ENCODE data around the gene DIP2B.
A peak's percentile ranks its signal among the peaks of the same experiment; 100 is the strongest.
"Not testable (repeated sequence)": the region's sequence is repeated elsewhere in the genome, so short reads cannot be mapped to it uniquely, and the experiment has no call there.

Gene DIP2B

DNA sequence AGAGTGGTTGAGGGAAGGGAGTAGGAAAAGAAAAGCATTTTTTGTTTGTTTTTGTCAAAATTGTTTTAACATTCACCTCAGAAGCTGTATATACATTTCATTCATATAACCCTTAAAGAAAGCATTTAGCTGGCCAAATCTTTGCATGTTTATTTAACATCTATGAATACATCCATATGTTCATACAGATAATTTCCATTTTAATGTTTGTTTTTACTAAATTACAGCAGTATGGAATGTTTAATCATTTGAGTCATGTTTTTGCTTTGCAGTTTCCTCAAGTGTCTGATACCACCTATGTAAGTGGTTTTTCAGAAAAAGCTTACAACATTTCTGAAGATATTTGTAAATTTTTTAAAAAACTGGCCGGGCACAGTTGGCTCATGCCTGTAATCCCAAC, 174.8 kb downstream of the DIP2B start:
- DNase-seq (ENCODE audit: low spot score) = no peak

DNA sequence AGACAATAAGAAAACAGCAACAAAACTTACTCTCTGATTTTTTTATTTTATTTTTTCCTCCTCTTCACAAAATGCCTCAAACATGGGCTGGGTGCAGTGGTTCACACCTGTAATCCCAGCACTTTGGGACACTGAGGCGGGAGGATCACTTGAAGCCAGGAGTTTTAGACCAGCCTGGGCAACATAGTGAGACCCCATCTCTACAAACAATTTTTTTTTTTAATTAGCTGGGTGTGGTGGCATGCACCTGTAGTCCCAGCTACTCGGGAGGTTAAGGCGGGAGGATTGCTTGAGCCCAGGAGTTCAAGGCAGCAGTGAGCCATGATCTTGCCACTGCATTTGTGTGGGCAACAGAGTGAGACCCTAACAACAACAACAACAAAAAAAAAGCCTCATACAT, 176.3 kb downstream of the DIP2B start:
- DNase-seq (ENCODE audit: low spot score) = not testable (repeated sequence)

DNA sequence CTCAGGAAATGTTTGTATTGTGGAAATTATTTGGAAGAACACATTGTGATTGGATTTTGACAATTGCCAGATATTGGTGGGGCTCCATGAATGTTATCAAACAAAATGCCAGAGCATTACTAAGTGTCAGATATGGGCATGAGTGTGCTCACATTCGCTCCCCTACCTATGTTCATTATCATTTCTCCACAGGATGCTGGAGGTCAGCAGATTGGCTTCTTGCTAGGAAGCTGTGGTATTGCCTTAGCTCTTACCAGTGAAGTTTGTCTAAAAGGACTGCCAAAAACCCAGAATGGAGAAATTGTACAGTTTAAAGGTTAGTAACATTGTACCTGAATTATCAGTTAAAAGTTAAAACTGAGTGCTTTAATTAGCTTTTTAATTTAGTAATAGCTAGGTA, 180.9 kb downstream of the DIP2B start:
- DNase-seq (ENCODE audit: low spot score) = no peak

DNA sequence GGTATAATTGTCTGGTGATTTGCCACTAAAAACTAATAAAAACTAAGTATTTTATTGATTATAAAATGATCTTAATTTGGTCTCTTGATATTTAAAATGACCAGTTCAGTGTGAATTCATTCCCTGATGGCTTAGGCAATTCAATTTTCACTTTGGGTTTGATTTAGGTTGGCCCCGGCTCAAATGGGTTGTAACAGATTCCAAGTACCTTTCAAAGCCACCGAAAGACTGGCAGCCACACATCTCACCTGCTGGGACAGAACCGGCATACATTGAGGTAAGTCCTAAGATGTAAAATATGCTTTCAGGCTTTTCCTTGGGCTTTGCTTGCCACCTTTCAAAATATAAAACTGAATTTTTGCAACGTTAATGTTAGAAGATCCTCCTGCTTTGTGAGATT, 181.6 kb downstream of the DIP2B start:
- DNase-seq (ENCODE audit: low spot score) = no peak

DNA sequence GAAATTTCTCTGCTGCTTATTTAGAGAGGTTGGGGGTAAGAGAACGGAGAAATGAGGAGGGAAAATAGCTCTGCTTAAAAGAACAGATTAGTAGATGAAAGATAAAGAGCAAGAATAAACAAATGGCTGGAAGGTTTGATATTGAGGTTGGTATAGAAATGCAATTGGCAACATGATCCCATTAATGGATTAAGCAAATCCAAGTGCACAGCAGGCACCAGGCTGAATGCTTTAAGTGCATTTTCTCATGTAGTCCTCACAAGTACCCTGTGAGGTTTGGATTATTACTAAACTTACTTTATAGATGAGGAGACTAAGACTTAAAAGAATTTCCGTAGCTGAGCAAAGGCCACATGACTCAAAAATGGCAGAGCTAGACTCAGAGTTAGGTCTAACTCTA, 182.2 kb downstream of the DIP2B start:
- no peak for DNase-seq (ENCODE audit: low spot score)

DNA sequence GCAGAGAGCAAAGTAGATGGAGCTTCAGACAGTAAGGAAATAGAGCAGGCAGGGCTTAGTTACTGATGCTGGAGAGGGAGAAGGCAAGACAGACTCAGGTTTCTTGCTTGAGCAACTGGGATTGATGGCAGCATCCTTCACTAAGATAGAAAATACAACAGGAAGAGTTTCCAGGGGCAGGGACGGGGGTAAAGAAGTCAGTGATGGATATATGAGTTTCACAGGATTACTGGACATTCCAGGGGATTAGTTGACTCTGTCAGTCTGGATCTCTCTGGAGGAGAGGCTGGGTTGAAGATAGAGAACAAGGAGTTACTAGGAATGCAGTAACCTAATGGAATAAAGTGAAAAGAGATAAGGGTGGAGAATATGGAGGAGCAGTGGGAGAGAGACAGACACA, 184.7 kb downstream of the DIP2B start:
- DNase-seq (ENCODE audit: low spot score) = no peak

DNA sequence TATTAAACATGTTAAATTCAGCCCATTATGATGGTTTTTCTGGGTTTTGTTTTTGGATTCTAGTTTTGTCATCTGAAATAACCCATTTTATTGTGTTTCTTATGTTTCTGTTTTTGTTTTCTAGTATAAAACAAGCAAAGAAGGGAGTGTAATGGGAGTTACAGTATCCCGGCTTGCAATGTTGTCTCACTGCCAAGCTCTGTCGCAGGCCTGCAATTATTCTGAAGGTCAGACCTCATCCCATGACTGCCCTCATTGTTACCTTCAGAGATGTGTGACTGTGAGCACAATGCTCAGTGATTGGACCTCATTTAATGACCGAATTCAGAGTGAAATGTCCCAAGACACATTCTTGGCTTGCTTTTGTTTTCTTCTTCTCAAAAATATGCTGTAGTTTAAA, 186.1 kb downstream of the DIP2B start:
- DNase-seq (ENCODE audit: low spot score) = peak; percentile 3

DNA sequence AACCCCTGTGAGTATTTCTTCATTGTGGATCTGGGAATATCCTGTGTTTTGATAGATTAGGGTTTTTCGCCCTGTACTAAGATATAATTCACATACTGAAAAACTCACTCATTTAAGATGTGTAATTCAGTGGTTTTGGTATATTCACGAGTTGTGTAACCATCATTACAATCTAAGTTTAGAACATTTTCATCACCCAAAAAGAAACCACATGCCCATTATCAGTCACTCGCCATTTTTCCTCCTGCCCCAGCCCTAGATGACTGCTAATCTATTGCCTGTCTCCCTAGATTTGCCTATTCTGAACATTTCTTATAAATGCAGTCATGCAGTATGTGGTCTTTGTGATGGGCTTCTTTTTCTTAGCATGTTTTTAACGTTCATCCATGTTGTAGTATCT, 191.2 kb downstream of the DIP2B start:
- DNase-seq (ENCODE audit: low spot score) = no peak

DNA sequence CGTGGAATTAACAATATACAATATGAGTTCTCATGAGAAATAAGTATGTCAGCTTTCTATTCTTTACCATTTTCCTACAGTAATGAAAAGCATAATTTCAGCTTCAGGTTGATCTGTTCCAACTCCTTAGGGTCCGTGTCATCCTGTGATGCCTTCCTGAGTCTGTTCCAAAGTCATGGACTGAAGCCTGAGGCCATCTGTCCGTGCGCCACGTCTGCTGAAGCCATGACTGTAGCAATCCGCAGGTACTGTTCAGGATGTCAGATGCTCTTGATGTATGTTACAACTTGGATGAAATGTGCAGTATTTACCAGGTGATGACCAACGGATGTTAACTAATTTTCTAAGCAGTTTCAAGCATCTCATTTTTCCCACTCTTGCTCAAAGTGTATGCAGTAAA, 192.1 kb downstream of the DIP2B start:
- no peak for DNase-seq (ENCODE audit: low spot score)

DNA sequence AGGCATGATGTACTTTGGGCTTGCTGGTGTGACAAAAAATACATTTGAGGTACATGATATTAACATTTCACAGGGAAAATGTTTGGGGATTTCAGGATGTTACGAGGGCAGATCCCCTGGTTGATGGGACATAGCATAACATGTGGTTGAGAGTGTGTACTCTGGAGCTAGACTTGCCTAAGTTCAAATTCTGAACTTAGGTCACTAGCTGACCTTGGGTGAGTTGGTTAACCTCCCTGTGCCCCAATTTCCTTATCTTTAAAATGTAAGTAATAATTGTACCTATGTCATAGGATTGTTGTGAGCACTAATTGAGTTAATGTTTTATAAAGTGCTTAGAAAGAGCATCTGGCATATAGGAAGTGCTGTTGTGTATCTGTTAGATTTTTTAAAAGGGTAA, 194.4 kb downstream of the DIP2B start:
- no peak for DNase-seq (ENCODE audit: low spot score)

DNA sequence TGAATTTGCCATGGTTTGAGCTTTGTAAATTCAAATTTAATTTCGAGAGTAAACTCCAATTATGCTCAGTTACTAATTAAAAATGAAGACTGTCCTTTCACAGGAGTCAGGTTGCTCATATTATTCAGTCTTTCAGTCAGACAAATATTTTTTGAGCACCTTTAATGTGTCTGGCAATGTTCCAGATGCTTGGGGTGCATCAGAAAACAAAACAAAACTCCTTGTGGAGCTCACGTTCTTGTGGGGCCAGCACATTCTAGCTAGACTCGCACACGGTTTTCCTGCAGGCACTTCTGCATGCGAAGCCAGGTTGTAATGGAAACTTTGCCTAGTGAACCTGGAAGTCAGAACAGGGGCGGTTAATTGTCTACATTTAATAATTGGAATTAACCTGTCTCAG, 195.2 kb downstream of the DIP2B start:
- no peak for DNase-seq (ENCODE audit: low spot score)

DNA sequence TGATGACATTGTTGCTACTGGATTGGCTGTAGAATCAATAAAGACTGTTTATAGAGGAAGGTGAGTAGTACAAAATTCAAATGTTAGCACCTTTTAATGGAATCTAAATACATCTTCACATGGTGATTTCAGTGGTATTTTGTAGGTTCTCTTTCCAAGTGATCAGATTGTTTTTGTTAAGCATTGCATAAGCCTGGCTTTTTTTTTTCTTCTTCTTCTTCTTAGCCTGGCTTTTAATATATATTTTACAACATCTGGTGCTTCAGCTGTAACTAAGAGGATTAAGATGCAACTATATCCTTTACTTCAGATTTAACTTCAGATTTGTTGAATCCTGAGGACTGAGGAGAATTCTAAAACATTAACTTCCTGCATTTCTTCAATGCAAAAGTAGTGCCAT, 201.8 kb downstream of the DIP2B start:
- DNase-seq (ENCODE audit: low spot score) = no peak

DNA sequence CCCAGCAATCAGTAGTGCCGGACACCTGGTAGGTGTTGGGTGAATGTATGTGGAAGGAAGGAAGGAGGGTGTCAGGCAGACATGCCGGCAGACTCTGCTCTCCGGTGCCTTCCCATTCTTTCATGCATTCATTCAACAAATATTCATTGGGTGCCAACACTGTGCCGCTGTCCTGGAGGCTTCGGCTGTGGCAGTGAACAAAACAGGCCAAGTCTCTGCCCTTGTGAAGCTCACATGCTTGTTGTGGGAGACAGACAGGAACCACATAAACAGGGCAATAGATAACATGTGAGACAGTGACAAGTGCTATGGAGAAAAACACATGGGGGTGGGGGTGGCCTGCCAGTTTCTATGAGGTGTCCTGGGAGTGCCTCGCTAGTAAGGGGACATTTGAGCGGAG, 202.6 kb downstream of the DIP2B start:
- no peak for DNase-seq (ENCODE audit: low spot score)

DNA sequence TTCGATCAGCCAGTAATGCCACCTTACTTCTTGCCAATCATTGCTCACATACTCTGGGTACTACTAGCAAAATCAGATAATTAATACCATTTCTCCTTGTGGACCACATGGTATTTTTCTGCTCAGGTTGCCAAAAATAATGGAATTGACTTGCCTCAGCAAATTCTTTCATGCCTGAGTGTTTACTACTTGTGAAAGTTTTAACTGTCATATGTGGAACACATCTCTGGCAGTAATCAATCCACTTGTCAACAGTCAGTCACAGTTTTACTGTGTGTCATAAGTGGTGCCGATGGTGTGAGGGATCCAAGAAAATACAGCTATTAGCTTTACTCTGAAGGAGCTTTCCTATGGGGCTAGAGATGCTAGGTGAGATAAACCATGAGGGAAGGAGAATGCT, 203.8 kb downstream of the DIP2B start:
- DNase-seq (ENCODE audit: low spot score) = no peak

DNA sequence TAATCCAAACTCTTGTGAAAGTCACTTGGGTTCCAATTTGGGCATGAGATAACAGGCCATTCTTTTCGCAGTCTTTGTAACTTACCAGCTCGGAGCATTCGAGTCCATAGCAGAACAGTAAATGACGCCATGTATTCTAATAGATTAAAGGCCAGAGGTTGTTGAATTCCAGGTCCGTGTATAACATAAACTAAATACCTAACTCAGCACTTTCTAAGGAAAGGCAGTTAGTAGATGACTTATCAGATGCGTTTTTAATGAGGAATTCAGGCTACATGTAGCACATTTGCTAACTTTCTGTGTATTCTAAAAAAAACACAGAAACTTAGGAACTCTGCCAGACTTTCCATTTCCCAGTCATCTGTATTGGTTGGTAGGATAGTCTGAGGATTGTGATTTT, 206.3 kb downstream of the DIP2B start:
- no peak for DNase-seq (ENCODE audit: low spot score)

DNA sequence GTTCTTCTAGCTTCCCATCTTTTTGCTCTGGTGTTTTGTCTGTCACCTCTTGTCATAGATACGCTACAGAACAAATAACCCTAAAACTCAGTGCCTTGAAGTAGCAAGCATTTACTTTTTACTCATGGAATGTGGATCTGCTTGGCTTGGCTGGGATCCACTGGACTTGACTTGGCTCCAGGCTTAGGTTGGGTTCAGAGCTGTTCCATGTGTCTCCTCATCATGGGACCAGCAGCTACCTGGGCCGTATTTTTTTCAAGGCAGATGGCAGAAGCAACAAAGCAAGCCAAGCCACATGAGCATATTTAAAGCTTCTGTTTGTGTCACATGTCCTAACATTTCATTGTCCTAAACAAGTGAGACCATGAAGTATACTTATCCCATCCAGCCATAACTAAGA, 210.4 kb downstream of the DIP2B start:
- no peak for DNase-seq (ENCODE audit: low spot score)

DNA sequence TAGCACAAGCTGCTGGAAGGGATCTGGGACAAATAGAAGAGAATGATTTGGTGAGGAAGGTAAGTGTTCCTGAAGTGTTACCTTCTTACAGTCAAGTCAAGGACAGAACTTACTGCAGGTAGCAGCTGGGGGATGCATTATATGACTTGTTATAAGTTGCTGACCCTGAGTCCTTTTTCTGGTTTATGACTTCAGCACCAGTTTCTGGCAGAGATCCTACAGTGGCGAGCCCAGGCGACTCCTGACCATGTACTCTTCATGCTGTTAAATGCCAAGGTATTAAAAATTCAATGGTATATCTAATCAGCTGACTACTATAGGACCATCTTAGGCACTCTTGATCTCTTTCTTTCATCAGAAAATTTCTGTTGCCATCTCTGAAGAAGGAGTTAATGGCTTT, 214.0 kb downstream of the DIP2B start:
- no peak for DNase-seq (ENCODE audit: low spot score)

DNA sequence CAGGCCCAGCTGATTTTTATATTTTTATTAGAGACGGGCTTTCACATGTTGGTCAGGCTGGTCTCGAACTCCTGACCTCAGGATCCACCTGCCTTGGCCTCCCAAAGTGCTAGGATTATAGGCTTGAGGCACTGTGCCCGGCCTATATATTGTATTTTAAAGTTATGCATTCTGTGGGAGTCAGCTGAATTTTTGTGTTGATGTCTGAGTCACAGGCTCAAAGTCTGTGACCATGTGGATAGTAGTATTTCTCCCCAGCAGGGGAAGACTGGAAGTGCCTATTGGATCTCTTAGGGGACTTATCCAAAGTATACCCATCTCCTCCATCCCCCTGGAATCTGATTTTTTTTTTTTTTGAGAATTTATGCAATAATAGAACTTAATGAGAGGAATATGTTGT, 215.3 kb downstream of the DIP2B start:
- no peak for DNase-seq (ENCODE audit: low spot score)

DNA sequence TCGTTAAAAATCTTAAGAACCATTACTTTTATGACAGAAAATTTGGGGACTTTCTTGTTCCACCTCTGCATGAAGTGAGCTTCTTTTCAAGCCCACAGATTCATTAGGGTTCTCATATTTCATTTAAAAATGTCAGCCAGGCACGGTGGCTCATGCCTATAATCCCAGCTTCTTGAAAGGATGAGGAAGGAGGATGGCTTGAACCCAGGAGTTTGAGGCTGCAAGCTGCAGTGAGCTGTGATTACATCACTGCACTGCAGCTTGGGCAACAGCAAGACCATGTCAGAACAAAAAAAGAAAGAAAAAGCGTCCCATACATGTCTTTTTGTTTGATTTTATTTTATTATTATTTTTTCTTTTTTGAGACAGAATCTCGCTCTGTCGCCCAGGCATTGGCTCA, 215.7 kb downstream of the DIP2B start:
- no peak for DNase-seq (ENCODE audit: low spot score)

DNA sequence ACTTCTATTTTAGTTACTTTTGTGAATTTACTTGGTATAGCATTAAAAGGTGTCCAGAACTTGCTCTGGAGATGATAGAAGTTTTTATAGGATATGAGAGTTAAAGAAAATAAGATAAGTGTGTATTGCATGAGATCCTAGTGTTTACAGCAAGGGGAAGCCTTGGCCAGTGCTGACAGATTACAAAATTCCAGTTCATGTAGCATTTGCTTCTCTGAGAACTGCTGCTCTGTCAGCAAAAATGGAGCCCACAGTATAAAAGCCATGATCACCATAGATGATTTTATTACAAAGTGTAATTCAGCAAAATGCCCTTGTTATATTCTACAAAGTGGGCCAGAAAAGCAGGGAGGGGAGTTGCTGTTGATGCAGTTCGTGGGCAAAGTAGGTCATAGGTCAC, 219.1 kb downstream of the DIP2B start:
- no peak for DNase-seq (ENCODE audit: low spot score)

DNA sequence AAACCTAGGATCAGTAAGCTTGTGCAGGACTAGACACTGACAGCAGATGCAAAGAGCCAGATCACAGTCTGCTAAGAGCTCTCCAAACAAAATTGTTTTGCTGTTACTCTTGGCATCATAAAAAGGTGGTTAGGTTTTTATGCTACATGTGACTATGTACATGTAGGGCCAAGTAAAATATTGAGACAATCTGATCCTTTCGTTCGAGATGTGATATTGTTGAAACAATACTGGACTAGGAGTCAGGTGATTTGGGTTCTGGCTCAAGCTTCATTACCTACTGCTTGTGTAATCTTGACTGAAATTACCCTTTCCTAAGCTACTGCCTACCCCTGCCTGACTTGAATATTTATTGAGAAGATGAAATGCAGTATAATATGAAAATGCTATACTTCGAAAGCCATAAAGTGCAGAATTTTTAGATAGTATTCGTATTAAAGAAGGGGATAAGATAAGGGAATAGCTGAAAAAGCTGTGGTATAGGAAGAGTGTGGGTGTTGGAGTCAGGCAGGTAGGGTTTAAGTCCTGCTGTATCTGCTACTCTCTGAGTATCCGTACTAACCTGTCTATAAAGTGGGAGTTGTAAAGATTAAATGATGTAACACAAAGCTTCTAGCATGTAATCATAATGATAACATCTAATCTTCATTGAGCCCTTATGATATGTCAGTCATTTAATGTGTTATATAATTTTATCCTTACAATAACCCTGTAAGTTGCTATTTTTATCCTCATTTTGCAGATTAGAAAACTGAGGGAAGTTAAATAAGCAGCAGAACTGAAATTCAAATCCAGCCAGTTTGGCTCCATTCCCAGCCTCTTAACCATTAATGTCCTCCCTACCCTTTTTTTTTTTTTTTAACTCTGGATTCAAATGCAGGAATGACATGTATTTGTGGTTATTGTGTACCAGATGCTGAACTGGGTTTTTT, 220.5 kb downstream of the DIP2B start:
- no peak for DNase-seq (ENCODE audit: low spot score)

DNA sequence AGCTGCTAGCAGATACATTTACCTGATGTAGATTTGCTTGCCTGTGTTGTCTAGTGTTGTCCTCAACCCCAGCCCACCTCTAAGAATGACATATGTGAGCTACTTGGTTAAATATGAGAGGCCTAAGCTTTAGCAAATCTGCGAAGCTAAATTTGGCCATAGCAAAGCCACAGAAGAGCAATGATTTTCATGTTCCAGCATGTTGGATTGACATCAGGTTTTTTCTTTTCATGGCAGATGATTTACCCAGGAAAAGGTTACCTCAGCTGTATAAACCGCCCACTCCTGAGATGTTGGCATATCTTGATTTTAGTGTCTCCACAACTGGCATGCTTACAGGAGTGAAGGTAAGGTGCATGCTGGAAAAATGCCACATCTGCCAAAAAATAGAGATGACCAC, 222.7 kb downstream of the DIP2B start:
- no peak for DNase-seq (ENCODE audit: low spot score)

DNA sequence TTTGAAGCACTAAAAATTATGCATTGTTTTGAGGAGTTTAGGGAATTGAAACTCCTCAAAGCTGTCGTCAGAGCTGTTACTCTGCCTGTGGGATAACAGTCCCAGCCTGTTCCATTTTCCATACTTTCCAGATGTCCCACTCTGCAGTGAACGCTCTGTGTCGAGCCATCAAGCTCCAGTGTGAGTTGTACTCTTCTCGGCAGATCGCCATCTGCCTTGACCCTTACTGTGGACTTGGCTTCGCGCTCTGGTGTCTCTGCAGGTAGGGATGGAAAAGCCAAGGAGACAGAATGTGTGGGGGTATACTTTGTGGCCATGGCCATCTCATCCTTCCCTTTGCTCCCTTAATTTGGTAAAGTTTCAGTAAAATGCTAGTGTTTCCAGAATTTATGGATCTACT, 223.6 kb downstream of the DIP2B start:
- DNase-seq (ENCODE audit: low spot score) = no peak

DNA sequence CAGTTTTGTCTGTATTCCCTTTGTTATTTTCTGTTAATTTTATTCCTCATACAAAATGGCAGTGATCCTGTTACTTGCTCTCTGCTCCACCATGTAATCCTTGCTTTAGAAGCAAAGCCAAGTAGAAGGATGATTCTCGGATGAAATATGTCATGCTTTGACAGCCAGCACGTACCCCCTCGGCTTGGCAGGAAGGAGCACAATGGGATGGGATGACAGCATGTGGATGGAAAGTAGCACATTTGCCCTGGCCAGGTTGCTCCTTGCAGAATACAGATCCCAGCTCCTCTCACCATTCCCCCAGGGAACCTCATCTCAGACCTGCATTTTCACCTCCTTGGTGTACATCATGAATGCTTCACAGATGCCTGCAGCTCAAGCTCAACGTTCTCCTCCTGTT, 224.1 kb downstream of the DIP2B start:
- DNase-seq (ENCODE audit: low spot score) = no peak
